ENCODE data around the gene TDRD12.
"Not testable (repeated sequence)": the region's sequence is repeated elsewhere in the genome, so short reads cannot be mapped to it uniquely, and the experiment has no call there.

The TDRD12 gene

GRCh38 chr19:32708457-32708856 is 11.1 kb upstream of the TDRD12 start:
- no peak for DNase-seq
- Histone ChIP-seq H2BK15ac (ENCODE audit: low read depth, poor library complexity, severe bottlenecking) (no peak overlapping the region), H3K4ac (ENCODE audit: low read depth in 1 of 2, low read length in 2 of 2) (no peak overlapping the region), H3K79me1 (replicated peaks; ENCODE audit: low read length, poor library complexity, severe bottlenecking) (peaks cover 21% of the 10 kb centered on the region), H3K9me3 (ENCODE audit: control insufficient read depth, low read length) (peaks cover 10% of the 10 kb centered on the region), H3K4me2 (ENCODE audit: low read length, poor library complexity, severe bottlenecking) (no peak overlapping the region), H3K9ac (ENCODE audit: low read length) (no peak overlapping the region), H3K27ac (ENCODE audit: low read length, poor library complexity, severe bottlenecking) (no peak overlapping the region), H2BK12ac (ENCODE audit: low read length in 2 of 2) (no peak overlapping the region), H2BK120ac (ENCODE audit: low read depth, low read length) (no peak overlapping the region), H3K23ac (ENCODE audit: low read length in 2 of 2) (no peak overlapping the region), H3K36me3 (ENCODE audit: control insufficient read depth in 1 of 2, insufficient read depth in 2 of 2, low read depth in 1 of 2, low read length in 2 of 2) (peaks cover 7 to 40% of the 10 kb centered on the region in 2 experiments), H4K91ac (ENCODE audit: low read length) (no peak overlapping the region), H3K4me1 (ENCODE audit: control insufficient read depth, insufficient read depth, low read depth, low read length) (no peaks in the 10 kb centered on the region), H3K27me3 (ENCODE audit: control insufficient read depth in 1 of 2, insufficient read depth in 1 of 2, low read length in 2 of 2) (no peaks in the 10 kb centered on the region), H2AK5ac (ENCODE audit: low read length, severe bottlenecking) (no peak overlapping the region), H4K8ac (ENCODE audit: low read length) (no peak overlapping the region), H2BK5ac (ENCODE audit: low read depth, low read length, poor library complexity, severe bottlenecking) (no peak overlapping the region), H2AFZ (ENCODE audit: low read depth, low read length) (no peak overlapping the region), H3K18ac (ENCODE audit: low read depth in 1 of 2, low read length in 2 of 2) (no peak overlapping the region), H3K14ac (ENCODE audit: low read length in 2 of 2) (no peak overlapping the region), H3K4me3 (ENCODE audit: insufficient read depth in 1 of 2, low read depth in 1 of 2, low read length in 2 of 2) (no peak overlapping the region)
- WGBS: 96% methylated on average over 3 of the region's 3 CpGs

- H3K9me3 ChIP-seq (ENCODE audit: control insufficient read depth, low read length): peaks cover 6% of the 10 kb centered on the region
- H3K18ac ChIP-seq (ENCODE audit: low read depth in 1 of 2, low read length in 2 of 2): no peak overlapping the region
- DNase-seq: no peak
- no peak overlapping the region for H3K14ac ChIP-seq (ENCODE audit: low read length in 2 of 2)
- H3K4me3 ChIP-seq (ENCODE audit: insufficient read depth in 1 of 2, low read depth in 1 of 2, low read length in 2 of 2): no peak overlapping the region
- no peak overlapping the region for H3K23ac ChIP-seq (ENCODE audit: low read length in 2 of 2)
- peaks cover 20% of the 10 kb centered on the region for H3K79me1 ChIP-seq (replicated peaks; ENCODE audit: low read length, poor library complexity, severe bottlenecking)
- H2BK120ac ChIP-seq (ENCODE audit: low read depth, low read length): no peak overlapping the region
- no peak overlapping the region for H3K4me2 ChIP-seq (ENCODE audit: low read length, poor library complexity, severe bottlenecking)
- H3K27me3 ChIP-seq (ENCODE audit: control insufficient read depth in 1 of 2, insufficient read depth in 1 of 2, low read length in 2 of 2): no peaks in the 10 kb centered on the region
- H3K36me3 ChIP-seq (ENCODE audit: control insufficient read depth in 1 of 2, insufficient read depth in 2 of 2, low read depth in 1 of 2, low read length in 2 of 2): peaks cover 7 to 45% of the 10 kb centered on the region in 2 experiments
- H2BK12ac ChIP-seq (ENCODE audit: low read length in 2 of 2): no peak overlapping the region
- H3K4ac ChIP-seq (ENCODE audit: low read depth in 1 of 2, low read length in 2 of 2): no peak overlapping the region
- H4K91ac ChIP-seq (ENCODE audit: low read length): no peak overlapping the region
- no peak overlapping the region for H3K27ac ChIP-seq (ENCODE audit: low read length, poor library complexity, severe bottlenecking)
- H4K8ac ChIP-seq (ENCODE audit: low read length): no peak overlapping the region
- WGBS: 91% methylated on average over 5 of the region's 5 CpGs
- no peak overlapping the region for H2BK15ac ChIP-seq (ENCODE audit: low read depth, poor library complexity, severe bottlenecking)
- no peak overlapping the region for H2AFZ ChIP-seq (ENCODE audit: low read depth, low read length)
- no peaks in the 10 kb centered on the region for H3K4me1 ChIP-seq (ENCODE audit: control insufficient read depth, insufficient read depth, low read depth, low read length)
- no peak overlapping the region for H2BK5ac ChIP-seq (ENCODE audit: low read depth, low read length, poor library complexity, severe bottlenecking)
- H3K9ac ChIP-seq (ENCODE audit: low read length): no peak overlapping the region
- H2AK5ac ChIP-seq (ENCODE audit: low read length, severe bottlenecking): no peak overlapping the region
Observed at GRCh38 chr19:32709032-32709431, 10.5 kb upstream of the TDRD12 start.

- H3K9me3 ChIP-seq (ENCODE audit: control insufficient read depth, low read length): no peaks in the 10 kb centered on the region
- no peak for DNase-seq
- H3K4me1 ChIP-seq (ENCODE audit: control insufficient read depth, insufficient read depth, low read depth, low read length): no peaks in the 10 kb centered on the region
Observed at GRCh38 chr19:32711747-32712146, 7.8 kb upstream of the TDRD12 start.

GRCh38 chr19:32716203-32716602 is 3.4 kb upstream of the TDRD12 start:
- not testable (repeated sequence) for H3K18ac ChIP-seq (ENCODE audit: low read depth in 1 of 2, low read length in 2 of 2); H3K14ac ChIP-seq (ENCODE audit: low read length in 2 of 2); H3K23ac ChIP-seq (ENCODE audit: low read length in 2 of 2); H4K91ac ChIP-seq (ENCODE audit: low read length); H3K79me1 ChIP-seq (replicated peaks; ENCODE audit: low read length, poor library complexity, severe bottlenecking); H2BK15ac ChIP-seq (ENCODE audit: low read depth, poor library complexity, severe bottlenecking); H3K4me1 ChIP-seq (ENCODE audit: control insufficient read depth, insufficient read depth, low read depth, low read length); H2BK12ac ChIP-seq (ENCODE audit: low read length in 2 of 2); H3K4me3 ChIP-seq (ENCODE audit: insufficient read depth in 1 of 2, low read depth in 1 of 2, low read length in 2 of 2); H4K8ac ChIP-seq (ENCODE audit: low read length); DNase-seq; H3K9me3 ChIP-seq (ENCODE audit: control insufficient read depth, low read length); H3K9ac ChIP-seq (ENCODE audit: low read length); H3K27ac ChIP-seq (ENCODE audit: low read length, poor library complexity, severe bottlenecking); H2AFZ ChIP-seq (ENCODE audit: low read depth, low read length); H2BK120ac ChIP-seq (ENCODE audit: low read depth, low read length); H2BK5ac ChIP-seq (ENCODE audit: low read depth, low read length, poor library complexity, severe bottlenecking); H3K4ac ChIP-seq (ENCODE audit: low read depth in 1 of 2, low read length in 2 of 2); H3K4me2 ChIP-seq (ENCODE audit: low read length, poor library complexity, severe bottlenecking); H2AK5ac ChIP-seq (ENCODE audit: low read length, severe bottlenecking); H3K27me3 ChIP-seq (ENCODE audit: control insufficient read depth in 1 of 2, insufficient read depth in 1 of 2, low read length in 2 of 2)
- peaks cover 11 to 36% of the 10 kb centered on the region in 2 experiments for H3K36me3 ChIP-seq (ENCODE audit: control insufficient read depth in 1 of 2, insufficient read depth in 2 of 2, low read depth in 1 of 2, low read length in 2 of 2)
- WGBS: 93% methylated on average over 7 of the region's 7 CpGs

More at GRCh38 chr19:32711747-32712146, 7.8 kb upstream of the TDRD12 start:
- H4K8ac ChIP-seq (ENCODE audit: low read length): no peak overlapping the region
- no peak overlapping the region for H3K4ac ChIP-seq (ENCODE audit: low read depth in 1 of 2, low read length in 2 of 2)
- H4K91ac ChIP-seq (ENCODE audit: low read length): no peak overlapping the region
- 94% methylated on average over 6 of the region's 6 CpGs for WGBS
- H2BK12ac ChIP-seq (ENCODE audit: low read length in 2 of 2): no peak overlapping the region
- no peak overlapping the region for H3K14ac ChIP-seq (ENCODE audit: low read length in 2 of 2)
- H3K27ac ChIP-seq (ENCODE audit: low read length, poor library complexity, severe bottlenecking): no peak overlapping the region
- H3K4me2 ChIP-seq (ENCODE audit: low read length, poor library complexity, severe bottlenecking): no peak overlapping the region
- no peak overlapping the region for H3K18ac ChIP-seq (ENCODE audit: low read depth in 1 of 2, low read length in 2 of 2)
- peaks cover 5 to 43% of the 10 kb centered on the region in 2 experiments for H3K36me3 ChIP-seq (ENCODE audit: control insufficient read depth in 1 of 2, insufficient read depth in 2 of 2, low read depth in 1 of 2, low read length in 2 of 2)
- no peak overlapping the region for H2BK5ac ChIP-seq (ENCODE audit: low read depth, low read length, poor library complexity, severe bottlenecking)
- H2AFZ ChIP-seq (ENCODE audit: low read depth, low read length): no peak overlapping the region
- H2BK120ac ChIP-seq (ENCODE audit: low read depth, low read length): no peak overlapping the region
- H3K4me3 ChIP-seq (ENCODE audit: insufficient read depth in 1 of 2, low read depth in 1 of 2, low read length in 2 of 2): no peak overlapping the region
- no peak overlapping the region for H2BK15ac ChIP-seq (ENCODE audit: low read depth, poor library complexity, severe bottlenecking)
- H2AK5ac ChIP-seq (ENCODE audit: low read length, severe bottlenecking): no peak overlapping the region
- H3K23ac ChIP-seq (ENCODE audit: low read length in 2 of 2): no peak overlapping the region
- H3K79me1 ChIP-seq (replicated peaks; ENCODE audit: low read length, poor library complexity, severe bottlenecking): peaks cover 12% of the 10 kb centered on the region
- H3K27me3 ChIP-seq (ENCODE audit: control insufficient read depth in 1 of 2, insufficient read depth in 1 of 2, low read length in 2 of 2): no peaks in the 10 kb centered on the region
- no peak overlapping the region for H3K9ac ChIP-seq (ENCODE audit: low read length)

Measured in mesenchymal stem cell (in vitro differentiated cells and primary cell).